ENCODE measurements around the gene APEH.

DNA sequence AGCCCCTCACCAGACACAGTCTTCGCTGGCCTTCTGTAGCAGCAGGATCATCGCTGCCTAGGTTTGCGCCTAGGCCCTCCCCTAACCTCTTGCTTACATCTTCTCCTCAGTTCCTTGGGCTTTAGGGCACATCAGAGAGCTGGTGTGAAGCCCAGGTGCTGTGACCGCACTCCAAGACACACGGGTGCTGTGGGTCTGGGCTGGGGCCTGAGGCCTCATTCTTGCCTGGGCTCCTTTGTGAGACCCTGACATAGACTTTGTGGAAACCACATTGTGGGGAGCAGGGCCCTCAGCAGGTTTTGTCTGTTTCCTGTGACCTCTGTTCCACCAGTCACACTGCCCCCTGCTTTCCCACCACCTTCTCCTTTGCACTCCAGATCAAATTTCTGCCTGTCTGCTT, 37.3 kb downstream of the APEH start:
- TF ChIP-seq HDGF (IDR thresholded peaks at IDR 0.05; ENCODE audit: borderline replicate concordance) (no peak), FOXM1 (IDR thresholded peaks at IDR 0.05; ENCODE audit: borderline replicate concordance) (no peak), SP1 (IDR thresholded peaks at IDR 0.05) (no peak), CTBP1 (IDR thresholded peaks at IDR 0.05; ENCODE audit: borderline replicate concordance) (no peak), BHLHE40 (IDR thresholded peaks at IDR 0.05; ENCODE audit: borderline replicate concordance) (no peak), ARNT (IDR thresholded peaks at IDR 0.05) (no peak), FOXA1 (IDR thresholded peaks at IDR 0.05) (no peak), NFRKB (IDR thresholded peaks at IDR 0.05) (no peak), ELF4 (IDR thresholded peaks at IDR 0.05) (no peak), FOXK2 (IDR thresholded peaks at IDR 0.05) (no peak)
- TF ChIP-seq, protein P1, sequence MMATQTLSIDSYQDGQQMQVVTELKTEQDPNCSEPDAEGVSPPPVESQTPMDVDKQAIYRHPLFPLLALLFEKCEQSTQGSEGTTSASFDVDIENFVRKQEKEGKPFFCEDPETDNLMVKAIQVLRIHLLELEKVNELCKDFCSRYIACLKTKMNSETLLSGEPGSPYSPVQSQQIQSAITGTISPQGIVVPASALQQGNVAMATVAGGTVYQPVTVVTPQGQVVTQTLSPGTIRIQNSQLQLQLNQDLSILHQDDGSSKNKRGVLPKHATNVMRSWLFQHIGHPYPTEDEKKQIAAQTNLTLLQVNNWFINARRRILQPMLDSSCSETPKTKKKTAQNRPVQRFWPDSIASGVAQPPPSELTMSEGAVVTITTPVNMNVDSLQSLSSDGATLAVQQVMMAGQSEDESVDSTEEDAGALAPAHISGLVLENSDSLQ (IDR thresholded peaks at IDR 0.05), result no peak
